ENCODE data around the gene CISH.

Gene CISH

GRCh38 chr3:50651445-50651844 is 39.9 kb upstream of the CISH start:
- TF ChIP-seq, protein P1, sequence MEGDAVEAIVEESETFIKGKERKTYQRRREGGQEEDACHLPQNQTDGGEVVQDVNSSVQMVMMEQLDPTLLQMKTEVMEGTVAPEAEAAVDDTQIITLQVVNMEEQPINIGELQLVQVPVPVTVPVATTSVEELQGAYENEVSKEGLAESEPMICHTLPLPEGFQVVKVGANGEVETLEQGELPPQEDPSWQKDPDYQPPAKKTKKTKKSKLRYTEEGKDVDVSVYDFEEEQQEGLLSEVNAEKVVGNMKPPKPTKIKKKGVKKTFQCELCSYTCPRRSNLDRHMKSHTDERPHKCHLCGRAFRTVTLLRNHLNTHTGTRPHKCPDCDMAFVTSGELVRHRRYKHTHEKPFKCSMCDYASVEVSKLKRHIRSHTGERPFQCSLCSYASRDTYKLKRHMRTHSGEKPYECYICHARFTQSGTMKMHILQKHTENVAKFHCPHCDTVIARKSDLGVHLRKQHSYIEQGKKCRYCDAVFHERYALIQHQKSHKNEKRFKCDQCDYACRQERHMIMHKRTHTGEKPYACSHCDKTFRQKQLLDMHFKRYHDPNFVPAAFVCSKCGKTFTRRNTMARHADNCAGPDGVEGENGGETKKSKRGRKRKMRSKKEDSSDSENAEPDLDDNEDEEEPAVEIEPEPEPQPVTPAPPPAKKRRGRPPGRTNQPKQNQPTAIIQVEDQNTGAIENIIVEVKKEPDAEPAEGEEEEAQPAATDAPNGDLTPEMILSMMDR (conservative IDR thresholded peaks at IDR 0.05; ENCODE audit: low read depth) = no peak
- H3K27ac ChIP-seq = no peak overlapping the region
- CTCF ChIA-PET = no interaction called here
- no peak for DNase-seq (ENCODE audit: low spot score)
- POLR2A ChIA-PET (ENCODE audit: low non-redundant PET) = no interaction called here

- CTCF ChIA-PET = no interaction called here
These were observed 38.4 kb upstream of the CISH start for GRCh38 chr3:50650018-50650417.

GRCh38 chr3:50649451-50649931 is 37.9 kb upstream of the CISH start:
- TF ChIP-seq, protein P1 (conservative IDR thresholded peaks at IDR 0.05; ENCODE audit: low read depth) = no peak
- DNase-seq (ENCODE audit: low spot score) = no peak
- ChIA-PET POLR2A (ENCODE audit: low non-redundant PET) (no interaction called here), CTCF (no interaction called here)
- no peak overlapping the region for H3K27ac ChIP-seq

More at GRCh38 chr3:50650018-50650417, 38.4 kb upstream of the CISH start:
- DNase-seq (ENCODE audit: low spot score) = no peak
- POLR2A ChIA-PET (ENCODE audit: low non-redundant PET) = no interaction called here
- TF ChIP-seq, protein P1 (conservative IDR thresholded peaks at IDR 0.05; ENCODE audit: low read depth) = no peak
- no peak overlapping the region for H3K27ac ChIP-seq

- TF ChIP-seq, protein P1 (conservative IDR thresholded peaks at IDR 0.05; ENCODE audit: low read depth) = no peak
- no peak overlapping the region for H3K27ac ChIP-seq
- ChIA-PET CTCF (no interaction called here), POLR2A (ENCODE audit: low non-redundant PET) (no interaction called here)
- no peak for DNase-seq (ENCODE audit: low spot score)
These were observed 37.4 kb upstream of the CISH start for GRCh38 chr3:50648944-50649343.

DNA sequence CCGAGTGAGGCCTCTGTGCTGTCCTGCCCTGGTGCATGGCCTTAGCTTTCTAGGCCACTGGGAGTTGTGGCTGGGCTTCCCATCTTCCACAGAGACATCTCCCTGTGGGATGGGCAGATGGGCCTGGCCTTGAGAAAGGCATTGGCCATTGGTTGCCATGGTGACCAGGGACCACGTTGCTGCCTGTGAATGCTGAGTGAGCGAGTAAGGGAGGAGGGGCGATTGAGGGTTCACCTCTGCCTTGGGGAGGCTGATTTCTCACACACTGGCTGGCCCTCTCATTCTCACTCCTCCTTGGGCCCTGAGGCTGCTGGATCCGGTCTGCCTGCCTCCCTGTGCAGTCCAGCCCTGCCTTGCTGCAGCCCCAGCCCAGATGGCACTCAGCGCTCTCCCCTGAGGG is 36.7 kb upstream of the CISH start:
- H3K27ac ChIP-seq = no peak overlapping the region
- TF ChIP-seq, protein P1 (conservative IDR thresholded peaks at IDR 0.05; ENCODE audit: low read depth) = no peak
- CTCF ChIA-PET = no interaction called here
- no peak for DNase-seq (ENCODE audit: low spot score)
- POLR2A ChIA-PET (ENCODE audit: low non-redundant PET) = no interaction called here

DNA sequence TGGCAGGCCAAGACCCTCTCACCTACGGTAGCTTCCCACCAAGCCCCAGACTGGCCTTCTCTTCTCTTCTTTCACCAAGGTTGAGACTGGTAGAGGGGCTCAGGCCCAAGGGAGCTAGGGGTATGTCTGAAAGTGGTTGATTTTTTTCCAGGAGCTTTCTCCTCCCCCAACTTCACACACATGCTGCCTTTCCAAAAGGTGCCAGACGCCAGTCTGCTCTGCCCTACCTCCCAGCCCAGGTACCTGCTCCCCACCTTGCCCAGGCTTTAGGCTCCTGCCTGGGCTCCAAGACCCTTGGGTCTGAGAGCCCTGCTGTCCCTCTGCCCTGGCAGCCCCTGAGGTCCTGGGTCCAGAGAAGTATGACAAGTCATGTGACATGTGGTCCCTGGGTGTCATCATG is 33.8 kb upstream of the CISH start:
- ChIA-PET CTCF (no interaction called here), POLR2A (ENCODE audit: low non-redundant PET) (no interaction called here)
- no peak for DNase-seq (ENCODE audit: low spot score)
- H3K27ac ChIP-seq = no peak overlapping the region
- TF ChIP-seq, protein P1 (conservative IDR thresholded peaks at IDR 0.05; ENCODE audit: low read depth) = no peak

DNA sequence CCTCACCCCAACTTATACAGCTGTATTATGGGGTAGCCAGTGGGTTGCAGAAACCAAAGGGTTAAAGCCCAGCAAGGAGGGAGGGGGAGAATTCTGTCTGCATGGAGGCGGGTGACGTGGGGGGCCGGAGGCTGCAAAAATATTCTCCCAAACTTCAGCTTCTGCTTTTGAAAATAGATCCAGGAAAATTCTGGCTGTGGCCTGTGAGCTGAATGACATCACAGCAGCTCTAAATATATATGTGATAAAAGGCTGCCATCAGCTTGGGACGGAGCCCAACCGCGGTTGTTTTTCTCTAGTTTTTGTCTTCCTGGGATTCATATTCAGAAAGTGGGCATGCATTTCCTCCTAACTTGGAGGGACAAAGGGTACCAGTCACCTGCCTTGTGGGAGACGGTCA is 33.0 kb upstream of the CISH start:
- H3K27ac ChIP-seq = no peak overlapping the region
- POLR2A ChIA-PET (ENCODE audit: low non-redundant PET) = interaction anchor here (0.6 kb wide), 1 partner anchor 470 kb away, joined by 3 read pairs; no protein-coding TSS in a partner anchor
- no peak for DNase-seq (ENCODE audit: low spot score)
- TF ChIP-seq, protein P1 (conservative IDR thresholded peaks at IDR 0.05; ENCODE audit: low read depth) = no peak
- CTCF ChIA-PET = no interaction called here
